Liver (tissue), 9 donors: ENCODE data around the gene SPATS2. TPM values are rescaled to one million over a fixed set of nuclear protein-coding genes. Genes with fewer than 3 reads are reported as not detected.

Experiments used
- DNase-seq: peaks from one replicate; pipeline ENCODE4 v3.0.0-alpha.2; 2017; ENCODE audit warnings: low spot score
- H3K27ac ChIP-seq, 2 donors: one replicate each; pipeline ENCODE4 v1.7.0; 2013; ENCODE audit warnings: inconsistent platforms in 2 of 2, low read length in 2 of 2, control low read depth in 1 of 2, low read depth in 1 of 2, mild to moderate bottlenecking in 1 of 2
- H3K27me3 ChIP-seq, 4 donors: one replicate each; pipeline versions ENCODE4 v1.6.1 to v1.7.0; 2013; ENCODE audit warnings: low read length in 3 of 4, inconsistent platforms in 1 of 4, mild to moderate bottlenecking in 1 of 4, moderate library complexity in 1 of 4; ENCODE audit not compliant: control insufficient read depth in 4 of 4, insufficient read depth in 4 of 4
- H3K36me3 ChIP-seq, 4 donors: one replicate each; pipeline versions ENCODE4 v1.6.1 to v1.7.0; 2013; ENCODE audit warnings: low read length in 3 of 4, mild to moderate bottlenecking in 3 of 4, low read depth in 1 of 4, moderate library complexity in 1 of 4; ENCODE audit not compliant: control insufficient read depth in 4 of 4, insufficient read depth in 3 of 4
- H3K4me1 ChIP-seq, 4 donors: one replicate each; pipeline versions ENCODE4 v1.6.1 to v1.7.0; 2013; ENCODE audit warnings: low read length in 3 of 4, mild to moderate bottlenecking in 3 of 4, moderate library complexity in 1 of 4; ENCODE audit not compliant: control insufficient read depth in 4 of 4, insufficient read depth in 4 of 4
- H3K4me3 ChIP-seq, 3 donors: one replicate each; pipeline versions ENCODE4 v1.6.1 to v1.7.0; 2013; ENCODE audit warnings: low read length in 3 of 3, control low read depth in 1 of 3, low read depth in 1 of 3, mild to moderate bottlenecking in 1 of 3
- H3K9ac ChIP-seq, 2 donors: one replicate each; pipeline ENCODE4 v1.7.0; 2013; ENCODE audit warnings: low read length in 2 of 2, mild to moderate bottlenecking in 2 of 2, moderate library complexity in 2 of 2, control low read depth in 1 of 2, low read depth in 1 of 2
- H3K9me3 ChIP-seq, 4 donors: one replicate each; pipeline versions ENCODE4 v1.6.1 to v1.7.0; 2013; ENCODE audit warnings: low read length in 3 of 4; ENCODE audit not compliant: control insufficient read depth in 4 of 4
- ATF3 ChIP-seq: IDR thresholded peaks from 2 replicates; pipeline ENCODE4 v1.6.1; 2016; ENCODE audit warnings: antibody characterized with exemption
- CTCF ChIP-seq: fragments of 150-350 bp; IDR thresholded peaks from 2 replicates; pipeline ENCODE4 v1.5.1; 2017; ENCODE audit warnings: improper control_type of control experiment, low read depth, low read length; ENCODE audit not compliant: missing input control
- FOXA1 ChIP-seq: IDR thresholded peaks from 2 replicates; pipeline ENCODE4 v1.6.1; 2016; ENCODE audit warnings: antibody characterized with exemption
- FOXA2 ChIP-seq: IDR thresholded peaks from 2 replicates; pipeline ENCODE4 v1.6.1; 2016; ENCODE audit warnings: antibody characterized with exemption
- HNF4G ChIP-seq: IDR thresholded peaks from 2 replicates; pipeline ENCODE4 v1.6.1; 2016; ENCODE audit warnings: antibody characterized with exemption
- JUND ChIP-seq, 2 donors: IDR thresholded peaks; 2 replicates each; pipeline ENCODE4 v1.6.1; 2016; ENCODE audit warnings: antibody characterized with exemption in 2 of 2
- MAX ChIP-seq: IDR thresholded peaks from 2 replicates; pipeline ENCODE4 v1.6.1; 2016; ENCODE audit warnings: antibody characterized with exemption
- NR2F2 ChIP-seq: IDR thresholded peaks from 2 replicates; pipeline ENCODE4 v1.6.1; 2016; ENCODE audit warnings: antibody characterized with exemption
- RAD21 ChIP-seq, 2 donors: IDR thresholded peaks; 2 replicates each; pipeline ENCODE4 v1.6.1; 2016; ENCODE audit warnings: antibody characterized with exemption in 2 of 2, mild to moderate bottlenecking in 2 of 2
- REST ChIP-seq: IDR thresholded peaks from 2 replicates; pipeline ENCODE4 v1.6.1; 2016; ENCODE audit warnings: antibody characterized with exemption, mild to moderate bottlenecking
- RXRA ChIP-seq, 2 donors: IDR thresholded peaks; 2 replicates each; pipeline ENCODE4 v1.6.1; 2017 to 2018; ENCODE audit warnings: antibody characterized with exemption in 2 of 2, mild to moderate bottlenecking in 1 of 2
- SP1 ChIP-seq: IDR thresholded peaks from 2 replicates; pipeline ENCODE4 v1.6.1; 2018; ENCODE audit warnings: antibody characterized with exemption, mild to moderate bottlenecking
- TAF1 ChIP-seq: conservative IDR thresholded peaks from 2 replicates; pipeline ENCODE4 v1.6.1; 2016; ENCODE audit warnings: antibody characterized with exemption, mild to moderate bottlenecking
- YY1 ChIP-seq: IDR thresholded peaks from 2 replicates; pipeline ENCODE4 v1.6.1; 2016; ENCODE audit warnings: antibody characterized with exemption, mild to moderate bottlenecking
- ZBTB33 ChIP-seq: IDR thresholded peaks from 2 replicates; pipeline ENCODE4 v1.6.1; 2016; ENCODE audit warnings: antibody characterized with exemption
- WGBS: extraction: QIAGEN DNeasy Blood & Tissue Kit; methylation state at CpG from one replicate; pipeline ENCODE4 v1.1.7; 2013; 5-methylcytosine and 5-hydroxymethylcytosine counted together
- polyA plus RNA-seq, 2 donors: library from polyadenylated mRNA; stranded (reverse) in 1 of 2; unstranded in 1 of 2; fragments of 200-250 nt in 1 of 2; fragments of >200 nt in 1 of 2; fragmentation: Nextera tagmentation in 1 of 2; extraction: Ambion mirVana in 1 of 2; gene quantifications; one replicate each; pipeline versions ENCODE4 v1.2.1 to v1.2.3, GENCODE V29; 2013 to 2015
- total RNA-seq, 2 donors: library from RNA; depleted of rRNA; stranded (reverse); fragments of >200 nt; gene quantifications; one replicate each; pipeline ENCODE4 v1.2.3, GENCODE V29; 2014
- donor health status: healthy.
- donor health status: healthy.
- donor health status: healthy.
- donor health status: healthy.
- donor health status: healthy.

SPATS2 gene
- total and polyA plus RNA-seq, 4 donors: 2.4 to 5.2 (median 4.5) TPM

- H3K36me3 ChIP-seq: no peaks in the 10 kb centered on the region
- whole genome bisulfite sequencing: 81% methylated on average over 1 of the region's 1 CpG
- peaks cover 0 to 2% (median 2%) of the 10 kb centered on the region in 4 donors for H3K4me1 ChIP-seq
- no peaks in the 10 kb centered on the region for H3K27me3 ChIP-seq
- H3K4me3 ChIP-seq: no peak overlapping the region
- H3K27ac ChIP-seq: no peak overlapping the region
- no peak for TF ChIP-seq FOXA1
- TF ChIP-seq RXRA (IDR thresholded peaks at IDR 0.05): no peak
- TF ChIP-seq TAF1: no peak
- no peak for TF ChIP-seq NR2F2
- TF ChIP-seq RAD21 (IDR thresholded peaks at IDR 0.05): no peak
- no peaks in the 10 kb centered on the region for H3K9me3 ChIP-seq
- H3K9ac ChIP-seq: no peak overlapping the region
- DNase-seq: no peak
Measured at GRCh38 chr12:49400304-49400703, 33.0 kb downstream of the SPATS2 start.

GRCh38 chr12:49403971-49404450 is 36.7 kb downstream of the SPATS2 start:
- Histone ChIP-seq H3K4me1 (peaks cover 0 to 2% (median 2%) of the 10 kb centered on the region in 4 donors), H3K4me3 (no peak overlapping the region), H3K27me3 (no peaks in the 10 kb centered on the region), H3K36me3 (no peaks in the 10 kb centered on the region), H3K27ac (no peak overlapping the region), H3K9ac (no peak overlapping the region), H3K9me3 (no peaks in the 10 kb centered on the region)
- DNase-seq: no peak
- no peak for TF ChIP-seq ZBTB33
- no peak for TF ChIP-seq FOXA1
- no peak for TF ChIP-seq RAD21 (IDR thresholded peaks at IDR 0.05)
- no peak for TF ChIP-seq HNF4G
- TF ChIP-seq YY1: no peak
- TF ChIP-seq REST: no peak
- TF ChIP-seq ATF3: no peak
- TF ChIP-seq SP1: no peak
- TF ChIP-seq FOXA2: no peak
- no peak for TF ChIP-seq MAX
- TF ChIP-seq CTCF: no peak
- no peak for TF ChIP-seq JUND (IDR thresholded peaks at IDR 0.05)
- 85% methylated on average over 5 of the region's 5 CpGs for WGBS
